Posterior vena cava (tissue), 2 donors: ENCODE measurements around the gene COMT. TPM values are rescaled to one million over a fixed set of nuclear protein-coding genes. Genes with fewer than 3 reads are reported as not detected.

ENCODE experiments used
- DNase-seq: peaks from one replicate; pipeline ENCODE4 v3.0.0-alpha.2; 2020; ENCODE audit warnings: low spot score
- intact Hi-C, 2 donors: fragments of 100-400 bp; cut with DNase I; formaldehyde crosslinking; loops; one replicate each; pipeline versions ENCODE4 v1.14.1 to v1.14.2; 2022 to 2023
- total RNA-seq, 2 donors: library from RNA; stranded (reverse); fragmentation: NEBNext Ultra II Directional; extraction: Animal tissue kit (Norgen Biotek cat#: 25700); gene quantifications; one replicate each; pipeline ENCODE4 v1.2.1, GENCODE V29; 2021
- donor health status: DM: yes; HTN: yes; CAD: no.
- donor health status: DM: yes; HTN: yes; CAD: no.

Gene COMT
- total RNA-seq, 2 donors from 2014 or later = 81.7 to 95.4 TPM

- DNase-seq = no peak
- intact Hi-C loops = loop anchor here in 1 of 2 donors (5.0 kb wide), 1 partner anchor 169 kb away; the partner anchor contains the start of gene ZDHHC8
These were observed 21.6 kb downstream of the COMT start for GRCh38 chr22:19962909-19963806.

DNA sequence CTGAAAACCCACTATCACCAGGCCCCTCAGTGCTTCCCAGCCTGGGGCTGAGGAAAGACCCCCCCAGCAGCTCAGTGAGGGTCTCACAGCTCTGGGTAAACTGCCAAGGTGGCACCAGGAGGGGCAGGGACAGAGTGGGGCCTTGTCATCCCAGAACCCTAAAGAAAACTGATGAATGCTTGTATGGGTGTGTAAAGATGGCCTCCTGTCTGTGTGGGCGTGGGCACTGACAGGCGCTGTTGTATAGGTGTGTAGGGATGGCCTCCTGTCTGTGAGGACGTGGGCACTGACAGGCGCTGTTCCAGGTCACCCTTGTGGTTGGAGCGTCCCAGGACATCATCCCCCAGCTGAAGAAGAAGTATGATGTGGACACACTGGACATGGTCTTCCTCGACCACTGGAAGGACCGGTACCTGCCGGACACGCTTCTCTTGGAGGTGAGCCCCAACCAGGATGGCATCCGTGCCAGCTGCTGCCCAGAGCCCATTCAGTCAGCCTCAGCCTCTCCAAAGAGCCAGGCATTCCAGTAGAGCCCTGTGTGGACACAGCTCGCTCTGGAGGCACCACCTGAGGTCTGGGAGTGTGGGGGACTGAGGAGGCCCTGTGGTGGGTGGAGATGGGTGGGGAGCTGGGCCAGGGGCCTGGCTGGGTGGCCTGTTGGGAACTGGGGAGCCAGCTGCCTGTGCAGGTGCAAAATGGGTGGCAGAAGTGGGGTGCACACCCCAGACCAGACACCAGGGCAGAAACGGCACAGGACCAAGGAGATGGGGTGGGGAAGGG is 22.5 kb downstream of the COMT start:
- no peak for DNase-seq
- intact Hi-C loops = loop anchor here in 1 of 2 donors (5.0 kb wide), 1 partner anchor 168 kb away; the partner anchor contains the start of gene ZDHHC8

- no peak for DNase-seq
- intact Hi-C loops = loop anchor here in 1 of 2 donors (5.0 kb wide), 1 partner anchor 167 kb away; the partner anchor contains the start of gene ZDHHC8
These were observed 23.3 kb downstream of the COMT start for GRCh38 chr22:19964701-19965386.

GRCh38 chr22:19965771-19966709 is 24.5 kb downstream of the COMT start:
- no peak for DNase-seq
- intact Hi-C loops = no loop called here

GRCh38 chr22:19966908-19967750 is 25.6 kb downstream of the COMT start:
- intact Hi-C loops = no loop called here
- no peak for DNase-seq

DNA sequence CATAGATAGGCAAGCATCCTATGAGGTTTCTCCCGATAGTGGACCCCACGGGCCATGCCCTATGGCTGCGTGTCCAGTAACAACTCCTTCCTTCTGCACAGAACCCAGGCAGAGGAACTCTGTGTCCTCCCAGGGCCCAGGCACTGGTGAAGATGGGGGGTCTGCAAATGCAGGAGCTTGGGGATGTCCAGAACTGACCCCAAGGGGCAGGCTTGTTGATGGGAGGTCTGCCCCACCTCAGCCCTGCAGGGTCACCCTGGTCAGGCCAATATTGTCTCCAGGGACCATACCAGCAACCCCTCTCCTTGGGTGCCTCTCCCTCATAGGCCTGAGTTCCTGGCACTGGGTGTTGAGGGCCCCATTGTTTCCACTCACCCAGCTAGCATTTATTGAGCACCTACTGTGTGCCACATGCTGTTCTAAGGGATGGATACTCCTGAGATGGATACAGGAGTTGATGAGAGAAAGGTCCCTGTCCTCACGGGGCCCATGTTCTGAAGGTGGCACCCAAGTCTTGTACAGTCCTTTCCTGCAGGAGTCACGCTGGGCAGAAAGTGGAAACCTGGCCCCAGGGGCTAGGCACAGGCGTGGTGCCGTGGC is 26.4 kb downstream of the COMT start:
- intact Hi-C loops = loop anchor here in 1 of 2 donors (1.0 kb wide), 1 partner anchor 141 kb away; no protein-coding TSS in a partner anchor
- DNase-seq = no peak

GRCh38 chr22:19968450-19968891 is 26.9 kb downstream of the COMT start:
- DNase-seq = no peak
- intact Hi-C loops = loop anchor here in 1 of 2 donors (1.0 kb wide), 1 partner anchor 141 kb away; no protein-coding TSS in a partner anchor

DNA sequence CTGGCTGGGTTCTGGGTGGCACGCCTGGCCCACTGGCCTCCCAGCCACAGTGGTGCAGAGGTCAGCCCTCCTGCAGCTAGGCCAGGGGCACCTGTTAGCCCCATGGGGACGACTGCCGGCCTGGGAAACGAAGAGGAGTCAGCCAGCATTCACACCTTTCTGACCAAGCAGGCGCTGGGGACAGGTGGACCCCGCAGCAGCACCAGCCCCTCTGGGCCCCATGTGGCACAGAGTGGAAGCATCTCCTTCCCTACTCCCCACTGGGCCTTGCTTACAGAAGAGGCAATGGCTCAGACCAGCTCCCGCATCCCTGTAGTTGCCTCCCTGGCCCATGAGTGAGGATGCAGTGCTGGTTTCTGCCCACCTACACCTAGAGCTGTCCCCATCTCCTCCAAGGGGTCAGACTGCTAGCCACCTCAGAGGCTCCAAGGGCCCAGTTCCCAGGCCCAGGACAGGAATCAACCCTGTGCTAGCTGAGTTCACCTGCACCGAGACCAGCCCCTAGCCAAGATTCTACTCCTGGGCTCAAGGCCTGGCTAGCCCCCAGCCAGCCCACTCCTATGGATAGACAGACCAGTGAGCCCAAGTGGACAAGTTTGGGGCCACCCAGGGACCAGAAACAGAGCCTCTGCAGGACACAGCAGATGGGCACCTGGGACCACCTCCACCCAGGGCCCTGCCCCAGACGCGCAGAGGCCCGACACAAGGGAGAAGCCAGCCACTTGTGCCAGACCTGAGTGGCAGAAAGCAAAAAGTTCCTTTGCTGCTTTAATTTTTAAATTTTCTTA is 27.8 kb downstream of the COMT start:
- intact Hi-C loops = no loop called here
- no peak for DNase-seq

DNA sequence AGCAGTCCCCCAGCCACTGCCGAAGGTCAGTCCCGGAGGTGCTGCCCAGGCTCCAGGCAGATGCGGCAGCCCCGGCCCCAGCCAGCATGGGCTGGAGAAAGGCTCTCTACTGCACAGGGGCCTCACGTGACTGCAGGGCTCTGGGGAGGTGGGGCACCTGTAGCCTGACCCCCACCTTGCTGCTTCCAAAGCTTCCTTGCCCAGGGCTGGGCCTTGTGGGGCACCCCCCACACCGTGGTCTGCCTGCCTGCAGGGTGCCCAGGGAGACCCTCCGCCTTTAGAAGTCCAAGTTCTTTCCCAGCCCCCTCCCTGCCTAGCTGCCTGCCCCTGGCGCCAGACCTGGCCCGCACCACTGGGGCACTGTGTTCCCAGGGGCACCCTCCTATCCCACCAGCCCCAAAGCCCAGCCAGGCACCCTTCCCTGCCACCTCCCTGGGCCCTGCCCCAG is 28.5 kb downstream of the COMT start:
- intact Hi-C loops = loop anchor here (2.0 kb wide), 1 partner anchor 43 kb away; no protein-coding TSS in a partner anchor
- no peak for DNase-seq

DNA sequence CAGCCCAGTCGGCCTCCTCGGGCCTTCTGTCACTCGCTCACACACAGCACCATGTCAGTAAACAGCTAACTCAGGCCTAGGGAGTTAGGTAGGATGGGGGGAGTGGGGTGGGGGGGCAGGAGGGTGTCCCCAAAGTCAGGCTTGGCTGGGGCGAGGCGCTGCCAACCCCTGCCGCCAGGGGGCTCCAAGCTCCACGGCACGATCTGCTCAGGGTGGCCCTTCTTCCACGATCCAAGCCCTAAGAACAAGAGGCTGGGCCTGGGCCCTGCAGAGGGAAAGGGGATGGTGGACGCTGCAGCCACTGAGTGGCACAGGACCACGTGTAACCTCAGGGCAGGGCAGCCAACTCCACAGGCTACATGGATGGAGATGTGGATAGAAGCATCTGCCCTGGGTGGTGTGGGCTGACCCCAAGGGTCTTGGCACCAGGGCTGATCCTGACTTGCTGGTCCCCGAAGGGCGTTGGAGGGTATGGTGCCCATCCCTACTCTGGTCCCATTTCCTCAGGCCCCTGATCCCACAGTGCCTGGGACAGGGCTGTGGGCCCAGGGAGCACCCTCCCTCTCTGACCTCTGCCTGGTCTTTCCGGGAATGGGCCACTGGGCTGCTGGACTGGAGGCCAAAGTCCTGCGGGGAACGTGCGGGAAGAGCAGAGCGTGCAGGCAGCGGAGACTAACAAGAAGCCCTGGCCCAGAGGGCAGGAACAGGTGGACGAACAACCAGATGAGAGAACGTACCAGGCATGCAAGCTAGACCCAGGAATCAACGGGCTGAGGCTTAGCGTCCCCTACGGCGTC is 29.1 kb downstream of the COMT start:
- DNase-seq = peak; percentile 92
- intact Hi-C loops = loop anchor here (2.0 kb wide), 1 partner anchor 42 kb away; no protein-coding TSS in a partner anchor

GRCh38 chr22:19971276-19972124 is 29.9 kb downstream of the COMT start:
- DNase-seq = no peak
- intact Hi-C loops = loop anchor here (2.0 kb wide), 1 partner anchor 41 kb away; no protein-coding TSS in a partner anchor

- no peak for DNase-seq
- intact Hi-C loops = no loop called here
These were observed 30.7 kb downstream of the COMT start for GRCh38 chr22:19972251-19972650.

- no peak for DNase-seq
- intact Hi-C loops = no loop called here
These were observed 31.3 kb downstream of the COMT start for GRCh38 chr22:19972652-19973550.
